Activated CD8-positive, alpha-beta T cell treated with anti-CD3 and anti-CD28 coated beads for 36 hours (primary cell): ENCODE measurements around the gene NLGN1. TPM values are rescaled to one million over a fixed set of nuclear protein-coding genes. Genes with fewer than 3 reads are reported as not detected.
"Not testable (repeated sequence)": the region's sequence is repeated elsewhere in the genome, so short reads cannot be mapped to it uniquely, and the experiment has no call there.

Experiments
- ATAC-seq: fragments of 200-7000 bp; cut with Tn5 transposase; one replicate; pipeline ENCODE4 v1.10.0; 2021; ENCODE audit warnings: mild to moderate bottlenecking, moderate library complexity
- CTCF ChIA-PET: fragments of 350-600 bp; sonication (Branson Sonifier 250); formaldehyde crosslinking; loops from one replicate; lab custom pipeline; 2021; ENCODE audit warnings: antibody characterized with exemption; lab: Charles Lee
- POLR2A ChIA-PET: fragments of 350-600 bp; sonication (Branson Sonifier 250); formaldehyde crosslinking; loops from one replicate; lab custom pipeline; 2021; ENCODE audit warnings: antibody characterized with exemption; lab: Charles Lee
- DNase-seq: peaks from one replicate; pipeline ENCODE4 v3.0.0-alpha.2; 2020
- H3K27ac Mint-ChIP-seq: one replicate; pipeline ENCODE4 v1.8.0; 2021; ENCODE audit warnings: mild to moderate bottlenecking, mixed read lengths
- H3K27me3 Mint-ChIP-seq: one replicate; pipeline ENCODE4 v1.8.0; 2021; ENCODE audit warnings: mixed read lengths
- H3K36me3 Mint-ChIP-seq: one replicate; pipeline ENCODE4 v1.8.0; 2021; ENCODE audit warnings: low read depth, mixed read lengths
- H3K4me1 Mint-ChIP-seq: one replicate; pipeline ENCODE4 v1.8.0; 2021; ENCODE audit warnings: low read depth, mixed read lengths
- H3K4me3 Mint-ChIP-seq: one replicate; pipeline ENCODE4 v1.8.0; 2021; ENCODE audit warnings: mild to moderate bottlenecking, moderate library complexity, mixed read lengths
- H3K9me3 Mint-ChIP-seq: one replicate; pipeline ENCODE4 v1.8.0; 2021; ENCODE audit warnings: mixed read lengths
- CTCF ChIP-seq: fragments of 200-600 bp; IDR thresholded peaks from one replicate; pipeline ENCODE4 v1.8.0; 2022; ENCODE audit warnings: antibody characterized with exemption, mild to moderate bottlenecking
- intact Hi-C: fragments of 100-400 bp; cut with micrococcal nuclease; formaldehyde crosslinking; loops from one replicate; pipeline ENCODE4 v1.10.0; 2022
- total RNA-seq, 2 experiments: library from RNA; stranded (reverse); gene quantifications; one replicate each; pipeline ENCODE4 v1.2.3, GENCODE V29; 2021

The NLGN1 gene
- total RNA-seq, 2 experiments from 2014 or later: not detected

GRCh38 chr3:173429076-173429475 lies 31.5 kb downstream of the NLGN1 start:
- Mint-ChIP-seq H3K9me3 (peaks cover 21% of the 10 kb centered on the region), H3K27ac (no peak overlapping the region), H3K4me1 (no peaks in the 10 kb centered on the region), H3K4me3 (no peak overlapping the region), H3K36me3 (no peaks in the 10 kb centered on the region), H3K27me3 (no peaks in the 10 kb centered on the region)
- no peak for DNase-seq
- ATAC-seq: no peak
- ChIA-PET CTCF (no interaction called here), POLR2A (no interaction called here)
- intact Hi-C loops: no loop called here
- TF ChIP-seq CTCF: no peak

DNA sequence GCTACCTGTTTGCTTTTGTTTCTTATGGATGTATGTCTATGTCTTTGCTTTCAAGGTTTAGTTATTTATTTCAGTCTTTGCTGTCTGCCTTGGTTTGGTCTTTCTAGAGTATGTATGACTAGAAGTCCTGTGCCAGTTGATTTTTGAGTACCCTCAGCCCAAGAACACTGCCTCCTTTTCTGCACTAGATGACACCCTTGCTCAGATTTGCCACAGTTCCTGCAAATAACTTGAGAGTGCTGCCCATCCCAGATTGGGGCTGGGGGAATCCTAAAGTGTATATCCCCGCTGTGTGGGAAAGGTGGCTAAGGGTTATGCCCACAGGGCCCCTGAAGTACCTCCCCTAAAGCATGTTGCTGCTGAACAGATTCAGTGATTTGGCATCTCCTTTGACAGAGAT lies 32.0 kb downstream of the NLGN1 start:
- Mint-ChIP-seq H3K27ac (no peak overlapping the region), H3K4me1 (no peaks in the 10 kb centered on the region), H3K4me3 (no peak overlapping the region), H3K27me3 (no peaks in the 10 kb centered on the region), H3K36me3 (no peaks in the 10 kb centered on the region), H3K9me3 (peaks cover 21% of the 10 kb centered on the region)
- no peak for DNase-seq
- POLR2A ChIA-PET: no interaction called here
- no peak for ATAC-seq
- CTCF ChIA-PET: no interaction called here
- TF ChIP-seq CTCF: no peak
- intact Hi-C loops: no loop called here

DNA sequence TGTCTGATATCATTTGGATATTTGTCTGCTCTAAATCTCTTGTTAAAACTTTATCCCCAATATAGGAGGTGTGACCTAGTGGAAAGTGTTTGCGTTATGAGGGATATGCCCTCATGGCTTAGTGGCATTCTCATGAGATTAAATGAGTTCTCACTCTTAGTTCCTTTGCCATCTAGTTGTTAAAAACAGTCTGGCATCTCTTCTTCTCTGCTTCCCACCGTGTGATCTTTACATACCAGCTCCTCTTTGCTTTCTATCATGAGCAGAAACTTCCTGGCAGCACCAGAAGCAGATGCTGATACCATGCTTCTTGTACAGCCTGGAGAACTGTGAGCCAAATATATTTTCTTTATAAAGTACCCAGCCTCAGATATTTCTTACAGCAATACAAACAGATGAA lies 33.0 kb downstream of the NLGN1 start:
- intact Hi-C loops: no loop called here
- CTCF ChIA-PET: no interaction called here
- no peak for ATAC-seq
- POLR2A ChIA-PET: no interaction called here
- H3K4me1 Mint-ChIP-seq: no peaks in the 10 kb centered on the region
- no peak overlapping the region for H3K4me3 Mint-ChIP-seq
- TF ChIP-seq CTCF: no peak
- no peaks in the 10 kb centered on the region for H3K27me3 Mint-ChIP-seq
- no peak overlapping the region for H3K27ac Mint-ChIP-seq
- no peak for DNase-seq
- H3K36me3 Mint-ChIP-seq: no peaks in the 10 kb centered on the region
- H3K9me3 Mint-ChIP-seq: peaks cover 21% of the 10 kb centered on the region

DNA sequence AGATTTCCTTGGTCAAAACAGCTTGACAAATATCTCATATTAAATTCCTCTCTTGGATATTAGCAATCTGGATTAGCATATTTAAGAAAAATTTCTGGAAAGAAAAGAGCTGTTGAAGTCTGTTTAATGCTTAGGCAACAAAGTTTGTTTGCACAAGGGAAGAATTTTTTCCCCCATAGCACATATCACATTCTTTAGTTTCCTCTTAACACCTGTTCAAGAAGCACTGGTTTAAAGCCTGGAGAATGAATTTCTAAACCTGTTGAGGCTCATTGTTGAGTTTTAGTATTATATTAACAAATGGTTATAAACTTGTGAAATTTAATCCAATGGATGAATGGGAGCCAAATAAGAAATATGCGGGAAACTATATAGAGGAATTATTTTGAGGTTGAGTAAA lies 41.5 kb downstream of the NLGN1 start:
- Mint-ChIP-seq H3K27ac (no peak overlapping the region), H3K9me3 (no peaks in the 10 kb centered on the region), H3K4me3 (no peak overlapping the region), H3K27me3 (no peaks in the 10 kb centered on the region), H3K36me3 (no peaks in the 10 kb centered on the region), H3K4me1 (no peaks in the 10 kb centered on the region)
- ChIA-PET POLR2A (no interaction called here), CTCF (no interaction called here)
- ATAC-seq: no peak
- no peak for TF ChIP-seq CTCF
- intact Hi-C loops: no loop called here
- DNase-seq: no peak

GRCh38 chr3:173440514-173440913 lies 43.0 kb downstream of the NLGN1 start:
- ATAC-seq (no peak), DNase-seq (no peak)
- Mint-ChIP-seq H3K4me3 (no peak overlapping the region), H3K27ac (no peak overlapping the region), H3K27me3 (no peaks in the 10 kb centered on the region), H3K9me3 (peaks cover 1% of the 10 kb centered on the region), H3K36me3 (no peaks in the 10 kb centered on the region), H3K4me1 (no peaks in the 10 kb centered on the region)
- ChIA-PET CTCF (no interaction called here), POLR2A (no interaction called here)
- intact Hi-C loops: no loop called here
- TF ChIP-seq CTCF: no peak

DNA sequence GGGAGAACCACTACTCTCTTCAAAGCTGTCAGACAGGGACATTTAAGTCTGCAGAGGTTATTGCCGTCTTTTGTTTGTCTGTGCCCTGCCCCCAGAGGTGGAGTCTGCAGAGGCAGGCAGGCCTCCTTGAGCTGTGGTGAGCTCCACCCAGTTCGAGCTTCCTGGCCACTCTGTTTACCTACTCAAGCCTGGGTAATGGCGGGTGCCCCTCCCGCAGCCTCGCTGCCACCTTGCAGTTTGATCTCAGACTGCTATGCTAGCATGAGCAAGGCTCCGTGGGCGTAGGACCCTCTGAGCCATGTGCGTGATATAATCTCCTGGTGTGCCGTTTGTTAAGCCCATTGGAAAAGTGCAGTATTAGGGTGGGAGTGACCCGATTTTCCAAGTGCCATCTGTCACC lies 54.0 kb downstream of the NLGN1 start:
- ATAC-seq, H3K9me3 Mint-ChIP-seq, POLR2A ChIA-PET, H3K4me1 Mint-ChIP-seq, intact Hi-C loops, H3K27ac Mint-ChIP-seq, H3K36me3 Mint-ChIP-seq, DNase-seq, CTCF ChIA-PET, H3K27me3 Mint-ChIP-seq, H3K4me3 Mint-ChIP-seq: not testable (repeated sequence)
